BJ (cell line): ENCODE measurements around the gene PRSS3. TPM values are rescaled to one million over a fixed set of nuclear protein-coding genes. Genes with fewer than 3 reads are reported as not detected.
"Not testable (repeated sequence)": the region's sequence is repeated elsewhere in the genome, so short reads cannot be mapped to it uniquely, and the experiment has no call there.

Source experiments
- CTCF ChIA-PET: fragments of 350-600 bp; formaldehyde crosslinking; extraction: SDS; loops from one replicate; lab custom pipeline; 2021; ENCODE audit warnings: antibody characterized with exemption, inconsistent platforms; lab: Yijun Ruan, JAX
- POLR2A ChIA-PET: fragments of 300-600 bp; sonication (Branson Sonifier 250); formaldehyde crosslinking; extraction: SDS; loops from one replicate; lab custom pipeline; 2021; ENCODE audit warnings: antibody characterized with exemption; lab: Charles Lee
- DNase-seq: peaks from one replicate; pipeline ENCODE4 v3.0.0-alpha.2; 2011; ENCODE audit warnings: low read depth
- H3K27me3 ChIP-seq: 2 replicates; pipeline ENCODE4 v1.6.0; 2011; ENCODE audit warnings: low read length; ENCODE audit not compliant: control insufficient read depth, insufficient read depth
- H3K36me3 ChIP-seq: 2 replicates; pipeline ENCODE4 v1.5.1; 2011; ENCODE audit warnings: low read length; ENCODE audit not compliant: control insufficient read depth, insufficient read depth
- H3K4me3 ChIP-seq: 2 replicates; pipeline ENCODE4 v1.5.1; 2011; ENCODE audit warnings: low read depth, mild to moderate bottlenecking, control low read depth, low read length
- polyA plus RNA-seq: library from polyadenylated mRNA; depleted of rRNA; stranded (reverse); fragments of >200 nt; gene quantifications from 2 replicates; pipeline ENCODE4 v1.2.3, GENCODE V29; 2011
- TF ChIP-seq, protein P1 (sequence below): IDR thresholded peaks from 2 replicates; pipeline ENCODE4 v1.5.1; 2011; ENCODE audit warnings: low read depth, mild to moderate bottlenecking, control low read depth, inconsistent platforms, low read length, moderate library complexity; ENCODE audit not compliant: insufficient read depth

The PRSS3 gene
- polyA plus RNA-seq, 1 experiment = 1.4 TPM

DNA sequence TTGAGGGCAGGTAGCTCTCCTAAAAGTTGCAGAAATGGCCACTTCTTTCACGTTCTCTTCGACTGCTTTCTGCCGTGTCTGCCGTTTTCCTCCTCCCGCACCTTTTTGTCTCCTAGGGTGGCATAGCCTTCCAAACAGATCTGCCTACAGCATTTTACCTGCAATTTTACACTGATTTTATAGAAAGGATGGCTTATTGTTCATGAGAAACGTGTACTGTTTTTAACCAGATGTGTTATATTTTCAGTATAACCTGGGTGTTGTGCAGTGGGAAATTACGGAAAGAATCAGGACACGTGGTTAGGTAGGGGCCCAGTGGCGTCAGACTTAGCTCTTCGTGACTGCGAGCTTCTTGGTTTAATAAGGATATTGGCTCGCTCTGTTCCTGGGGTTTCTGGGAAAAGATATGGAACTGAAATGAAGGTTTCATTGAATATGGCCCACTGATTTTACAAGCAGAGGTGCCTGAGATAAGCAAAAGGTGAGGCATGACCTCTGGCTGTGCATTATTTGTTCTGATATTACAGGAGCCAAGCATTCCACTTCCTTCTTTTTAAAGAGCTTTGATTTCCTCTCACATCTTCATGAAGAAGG, 43.7 kb upstream of the PRSS3 start:
- H3K27me3 ChIP-seq = no peaks in the 10 kb centered on the region; the same call in 1 of the 2 replicates
- no peak for DNase-seq
- TF ChIP-seq, protein P1, sequence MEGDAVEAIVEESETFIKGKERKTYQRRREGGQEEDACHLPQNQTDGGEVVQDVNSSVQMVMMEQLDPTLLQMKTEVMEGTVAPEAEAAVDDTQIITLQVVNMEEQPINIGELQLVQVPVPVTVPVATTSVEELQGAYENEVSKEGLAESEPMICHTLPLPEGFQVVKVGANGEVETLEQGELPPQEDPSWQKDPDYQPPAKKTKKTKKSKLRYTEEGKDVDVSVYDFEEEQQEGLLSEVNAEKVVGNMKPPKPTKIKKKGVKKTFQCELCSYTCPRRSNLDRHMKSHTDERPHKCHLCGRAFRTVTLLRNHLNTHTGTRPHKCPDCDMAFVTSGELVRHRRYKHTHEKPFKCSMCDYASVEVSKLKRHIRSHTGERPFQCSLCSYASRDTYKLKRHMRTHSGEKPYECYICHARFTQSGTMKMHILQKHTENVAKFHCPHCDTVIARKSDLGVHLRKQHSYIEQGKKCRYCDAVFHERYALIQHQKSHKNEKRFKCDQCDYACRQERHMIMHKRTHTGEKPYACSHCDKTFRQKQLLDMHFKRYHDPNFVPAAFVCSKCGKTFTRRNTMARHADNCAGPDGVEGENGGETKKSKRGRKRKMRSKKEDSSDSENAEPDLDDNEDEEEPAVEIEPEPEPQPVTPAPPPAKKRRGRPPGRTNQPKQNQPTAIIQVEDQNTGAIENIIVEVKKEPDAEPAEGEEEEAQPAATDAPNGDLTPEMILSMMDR = no peak
- CTCF ChIA-PET = interaction anchor here (2.6 to 4.6 kb wide), 2 partner anchors 14 to 27 kb away, joined by 6 to 25 read pairs; no protein-coding TSS in a partner anchor
- H3K36me3 ChIP-seq = no peaks in the 10 kb centered on the region
- POLR2A ChIA-PET = no interaction called here
- no peak overlapping the region for H3K4me3 ChIP-seq

DNA sequence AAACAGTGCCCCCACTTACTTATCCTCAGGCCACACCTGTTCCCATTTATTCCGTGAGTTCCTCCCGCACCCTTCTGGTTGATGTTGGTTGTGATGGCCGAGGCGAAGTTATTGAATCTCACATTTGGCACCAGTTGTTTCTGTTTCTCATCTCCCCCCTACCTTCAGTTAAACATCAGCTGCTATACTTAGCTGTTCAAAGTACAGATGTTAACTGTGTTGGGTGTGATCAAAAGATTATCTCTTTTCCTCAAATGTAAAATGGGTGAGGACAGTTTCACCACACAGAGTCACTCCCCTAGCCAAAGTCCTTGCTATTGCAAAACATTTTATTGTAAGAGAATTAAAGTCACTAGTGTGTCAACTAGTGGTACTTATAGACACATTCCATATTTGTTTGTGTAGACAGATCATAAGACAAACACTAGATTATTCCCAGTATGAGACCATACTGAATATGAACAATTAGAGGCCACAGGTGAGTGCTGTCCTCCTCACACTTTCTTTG, 43.2 kb upstream of the PRSS3 start:
- no peak for DNase-seq
- no peak overlapping the region for H3K4me3 ChIP-seq
- POLR2A ChIA-PET = no interaction called here
- CTCF ChIA-PET = interaction anchor here (1.7 to 4.6 kb wide), 2 partner anchors 26 to 30 kb away, joined by 6 to 25 read pairs; no protein-coding TSS in a partner anchor
- no peaks in the 10 kb centered on the region for H3K36me3 ChIP-seq
- TF ChIP-seq, protein P1 = no peak
- H3K27me3 ChIP-seq = no peaks in the 10 kb centered on the region; the same call in 1 of the 2 replicates

DNA sequence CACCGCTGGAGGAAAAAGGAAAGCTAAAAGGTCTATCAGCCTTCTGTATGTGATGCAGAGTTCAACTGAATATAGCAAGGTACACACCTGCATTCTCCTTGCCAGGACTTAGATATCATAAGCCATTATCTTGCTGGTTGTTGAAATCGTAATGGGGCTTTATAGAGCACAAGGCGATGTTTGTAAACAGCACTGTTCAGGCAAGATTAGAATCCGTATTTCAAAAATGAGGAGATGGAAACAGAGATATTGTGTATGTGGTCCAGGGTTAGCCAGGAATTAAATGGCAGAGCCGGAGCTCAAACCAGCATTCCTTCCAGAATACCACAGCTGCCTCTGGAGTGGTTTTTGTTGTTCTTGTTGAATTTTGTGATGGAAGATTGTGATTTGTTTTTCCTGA, 42.6 kb upstream of the PRSS3 start:
- H3K36me3 ChIP-seq, DNase-seq, H3K4me3 ChIP-seq, H3K27me3 ChIP-seq, POLR2A ChIA-PET: not testable (repeated sequence)
- CTCF ChIA-PET = interaction anchor here (1.2 to 4.6 kb wide), 4 partner anchors 15 to 32 kb away, joined by 3 to 25 read pairs (median 6); no protein-coding TSS in a partner anchor

DNA sequence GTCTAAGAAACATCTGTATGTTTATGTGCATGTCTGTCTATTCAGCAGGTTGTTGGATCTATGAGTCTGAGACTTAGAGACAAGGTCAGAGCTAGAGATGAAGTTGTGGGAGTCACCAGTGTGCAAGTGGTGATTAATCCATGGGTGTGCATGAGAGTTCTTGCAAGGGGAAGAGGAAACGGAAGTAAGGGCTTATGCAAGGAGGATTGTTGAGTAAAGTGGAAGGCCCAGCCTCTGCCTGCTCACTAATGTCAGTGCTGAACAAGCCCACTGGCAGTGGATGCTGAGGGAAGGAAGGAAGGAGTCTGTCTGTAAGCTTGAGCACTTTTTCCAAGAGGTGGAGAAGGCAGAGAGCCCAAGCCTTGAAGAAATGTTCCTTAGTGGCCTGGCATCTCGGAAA, 35.7 kb upstream of the PRSS3 start:
- H3K4me3 ChIP-seq, DNase-seq, H3K27me3 ChIP-seq, POLR2A ChIA-PET, H3K36me3 ChIP-seq: not testable (repeated sequence)
- CTCF ChIA-PET = interaction anchor here (2.2 kb wide), 1 partner anchor 11 kb away, joined by 4 read pairs; no protein-coding TSS in a partner anchor

DNA sequence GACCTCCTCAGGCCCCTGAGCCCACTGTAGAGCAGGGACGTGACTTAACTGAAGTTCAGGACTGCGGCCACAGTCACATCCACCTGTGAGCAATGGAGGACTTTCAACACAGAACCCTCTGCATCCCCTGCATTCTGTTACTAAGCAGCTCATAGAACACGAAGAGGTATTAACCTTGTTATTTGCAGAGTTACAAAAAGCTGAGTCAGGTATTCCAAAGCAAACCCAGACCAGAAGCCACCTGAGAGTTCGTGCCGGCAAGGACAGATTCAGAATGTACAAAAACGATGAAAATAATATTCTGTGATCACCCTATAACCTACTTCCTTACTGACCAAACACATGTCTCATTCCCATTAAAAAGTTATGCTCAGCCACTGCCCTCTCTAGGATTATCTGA, 33.0 kb upstream of the PRSS3 start:
- Histone ChIP-seq H3K4me3 (no peak overlapping the region), H3K27me3 (no peaks in the 10 kb centered on the region), H3K36me3 (no peaks in the 10 kb centered on the region)
- no peak for DNase-seq
- ChIA-PET CTCF (interaction anchor here (0.8 to 1.9 kb wide), 3 partner anchors 14 to 245 kb away, joined by 3 to 10 read pairs (median 3); no protein-coding TSS in a partner anchor), POLR2A (no interaction called here)
- TF ChIP-seq, protein P1 = no peak

DNA sequence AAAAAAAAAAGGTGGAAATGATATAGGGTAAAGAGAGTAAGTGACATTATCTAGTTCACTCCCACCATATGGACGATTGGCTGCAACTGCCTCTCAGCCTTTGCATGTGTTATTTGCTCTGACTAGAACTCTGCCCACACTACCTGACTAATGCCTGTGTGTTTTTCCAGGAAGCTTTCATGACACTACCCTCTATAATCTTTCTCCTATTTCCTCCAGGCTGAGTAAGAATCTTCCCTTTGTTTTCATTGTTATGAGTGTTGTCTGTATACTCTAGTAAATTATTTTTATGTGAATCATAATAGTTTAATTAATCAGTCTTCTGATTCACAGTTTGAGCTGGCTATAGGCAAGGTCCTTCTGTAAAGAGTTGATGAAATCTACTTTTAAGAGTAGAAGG, 31.7 kb upstream of the PRSS3 start:
- H3K27me3 ChIP-seq, DNase-seq, H3K4me3 ChIP-seq, H3K36me3 ChIP-seq, POLR2A ChIA-PET: not testable (repeated sequence)
- CTCF ChIA-PET = interaction anchor here (1.7 kb wide), 1 partner anchor 15 kb away, joined by 5 read pairs; no protein-coding TSS in a partner anchor
